ENCODE data around the gene GNAI1.

GNAI1 gene

GRCh38 chr7:80106498-80107113 is 28.0 kb upstream of the GNAI1 start:
- POLR2A ChIA-PET: no interaction called here
- no peak for DNase-seq (ENCODE audit: low read depth, low spot score)
- TF ChIP-seq, protein P1, sequence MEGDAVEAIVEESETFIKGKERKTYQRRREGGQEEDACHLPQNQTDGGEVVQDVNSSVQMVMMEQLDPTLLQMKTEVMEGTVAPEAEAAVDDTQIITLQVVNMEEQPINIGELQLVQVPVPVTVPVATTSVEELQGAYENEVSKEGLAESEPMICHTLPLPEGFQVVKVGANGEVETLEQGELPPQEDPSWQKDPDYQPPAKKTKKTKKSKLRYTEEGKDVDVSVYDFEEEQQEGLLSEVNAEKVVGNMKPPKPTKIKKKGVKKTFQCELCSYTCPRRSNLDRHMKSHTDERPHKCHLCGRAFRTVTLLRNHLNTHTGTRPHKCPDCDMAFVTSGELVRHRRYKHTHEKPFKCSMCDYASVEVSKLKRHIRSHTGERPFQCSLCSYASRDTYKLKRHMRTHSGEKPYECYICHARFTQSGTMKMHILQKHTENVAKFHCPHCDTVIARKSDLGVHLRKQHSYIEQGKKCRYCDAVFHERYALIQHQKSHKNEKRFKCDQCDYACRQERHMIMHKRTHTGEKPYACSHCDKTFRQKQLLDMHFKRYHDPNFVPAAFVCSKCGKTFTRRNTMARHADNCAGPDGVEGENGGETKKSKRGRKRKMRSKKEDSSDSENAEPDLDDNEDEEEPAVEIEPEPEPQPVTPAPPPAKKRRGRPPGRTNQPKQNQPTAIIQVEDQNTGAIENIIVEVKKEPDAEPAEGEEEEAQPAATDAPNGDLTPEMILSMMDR (IDR thresholded peaks at IDR 0.05; ENCODE audit: insufficient read depth, low read length, missing control alignments): no peak
- H3K4me3 ChIP-seq (ENCODE audit: low read depth, low read length): no peak overlapping the region
- CTCF ChIA-PET: interaction anchor here (1.0 to 2.9 kb wide), 2 partner anchors 10 to 26 kb away, joined by 3 to 24 read pairs; no protein-coding TSS in a partner anchor

DNA sequence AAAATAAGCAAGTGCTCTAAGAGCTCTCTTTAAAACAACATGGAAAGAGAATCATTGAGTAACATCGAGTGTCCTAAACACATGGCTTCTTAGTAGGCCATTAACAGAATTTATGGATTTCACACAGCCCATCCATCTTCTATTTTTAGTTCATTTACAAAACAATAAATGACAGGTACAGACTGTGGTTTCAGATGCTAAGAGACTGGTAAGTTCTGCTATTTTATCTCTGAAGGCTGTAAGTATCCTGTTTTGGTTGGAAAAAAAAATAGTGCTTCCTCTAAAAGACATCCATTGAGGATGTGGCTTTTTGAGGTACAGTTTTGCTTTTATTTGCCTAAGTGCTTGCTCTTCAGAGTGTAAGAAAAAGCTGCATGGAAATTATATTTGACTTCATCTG is 27.4 kb upstream of the GNAI1 start:
- POLR2A ChIA-PET: no interaction called here
- CTCF ChIA-PET: interaction anchor here (0.8 to 2.9 kb wide), 4 partner anchors 11 to 65 kb away, joined by 3 to 24 read pairs (median 4); no protein-coding TSS in a partner anchor
- TF ChIP-seq, protein P1 (IDR thresholded peaks at IDR 0.05; ENCODE audit: insufficient read depth, low read length, missing control alignments): no peak
- no peak overlapping the region for H3K4me3 ChIP-seq (ENCODE audit: low read depth, low read length)
- no peak for DNase-seq (ENCODE audit: low read depth, low spot score)

DNA sequence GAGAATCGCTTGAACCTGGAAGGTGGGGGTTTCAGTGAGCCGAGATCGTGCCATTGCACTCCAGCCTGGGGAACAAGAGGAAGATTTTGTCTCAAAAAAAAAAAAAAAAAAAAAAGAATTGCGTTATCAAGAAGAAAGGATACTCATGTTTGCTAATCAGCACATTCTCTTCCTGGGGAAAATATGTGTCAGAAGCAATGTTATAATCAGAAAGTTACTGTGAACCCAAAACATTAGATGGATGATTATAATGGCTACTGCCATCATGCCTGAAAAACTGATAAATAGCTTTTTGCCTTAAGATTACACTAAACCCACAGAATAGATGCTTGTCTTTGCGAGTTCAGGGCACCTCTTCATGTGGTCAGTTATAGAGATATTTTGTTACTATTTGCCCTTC is 24.3 kb upstream of the GNAI1 start:
- POLR2A ChIA-PET: no interaction called here
- no peak for DNase-seq (ENCODE audit: low read depth, low spot score)
- CTCF ChIA-PET: interaction anchor here (1.2 to 1.8 kb wide), 2 partner anchors 14 to 22 kb away, joined by 3 to 5 read pairs; no protein-coding TSS in a partner anchor
- TF ChIP-seq, protein P1 (IDR thresholded peaks at IDR 0.05; ENCODE audit: insufficient read depth, low read length, missing control alignments): no peak
- H3K4me3 ChIP-seq (ENCODE audit: low read depth, low read length): no peak overlapping the region

- DNase-seq (ENCODE audit: low read depth, low spot score): no peak
- ChIA-PET POLR2A (no interaction called here), CTCF (interaction anchor here (1.2 to 2.2 kb wide), 3 partner anchors 18 to 278 kb away, joined by 4 to 12 read pairs (median 4); no protein-coding TSS in a partner anchor)
- H3K4me3 ChIP-seq (ENCODE audit: low read depth, low read length): no peak overlapping the region
- TF ChIP-seq, protein P1 (IDR thresholded peaks at IDR 0.05; ENCODE audit: insufficient read depth, low read length, missing control alignments): no peak
Observed at GRCh38 chr7:80114159-80114558, 20.5 kb upstream of the GNAI1 start.

DNA sequence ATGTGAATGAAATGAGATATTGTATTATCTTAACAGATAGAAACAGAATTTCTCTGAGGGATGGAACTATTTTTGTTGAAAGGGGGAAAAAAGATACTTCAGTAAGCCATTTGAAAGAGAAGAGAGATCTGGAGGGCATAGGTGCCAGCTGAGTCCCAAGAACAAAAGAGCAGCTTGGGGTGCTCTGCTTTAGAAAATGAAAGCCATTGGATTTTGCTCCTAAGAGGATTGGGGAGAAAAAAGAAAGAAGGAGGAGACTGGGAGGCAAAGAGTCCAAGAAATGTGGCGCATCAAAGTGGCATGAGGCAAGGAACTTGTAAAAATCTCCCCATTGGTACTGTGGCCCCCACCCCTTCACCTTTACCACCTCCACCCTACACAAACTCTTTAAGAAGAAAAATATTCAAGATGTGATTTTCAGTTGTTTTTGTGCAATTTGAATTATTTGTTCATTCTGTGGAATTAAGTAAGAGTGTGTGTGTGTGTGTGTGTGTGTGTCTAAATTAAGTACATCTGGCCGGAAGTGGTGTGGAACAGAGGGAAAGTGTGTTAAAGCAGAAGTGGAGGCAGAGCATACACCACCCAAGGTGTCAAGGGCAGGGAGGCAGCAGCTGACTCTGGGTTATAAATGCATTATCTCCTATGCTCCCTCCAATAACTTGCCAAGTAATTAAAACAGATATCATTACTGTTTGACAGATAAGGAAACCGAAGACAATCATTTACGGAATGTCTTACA is 9.9 kb upstream of the GNAI1 start:
- TF ChIP-seq, protein P1 (IDR thresholded peaks at IDR 0.05; ENCODE audit: insufficient read depth, low read length, missing control alignments): no peak
- CTCF ChIA-PET: no interaction called here
- POLR2A ChIA-PET: no interaction called here
- H3K4me3 ChIP-seq (ENCODE audit: low read depth, low read length): no peak overlapping the region
- DNase-seq (ENCODE audit: low read depth, low spot score): no peak

DNA sequence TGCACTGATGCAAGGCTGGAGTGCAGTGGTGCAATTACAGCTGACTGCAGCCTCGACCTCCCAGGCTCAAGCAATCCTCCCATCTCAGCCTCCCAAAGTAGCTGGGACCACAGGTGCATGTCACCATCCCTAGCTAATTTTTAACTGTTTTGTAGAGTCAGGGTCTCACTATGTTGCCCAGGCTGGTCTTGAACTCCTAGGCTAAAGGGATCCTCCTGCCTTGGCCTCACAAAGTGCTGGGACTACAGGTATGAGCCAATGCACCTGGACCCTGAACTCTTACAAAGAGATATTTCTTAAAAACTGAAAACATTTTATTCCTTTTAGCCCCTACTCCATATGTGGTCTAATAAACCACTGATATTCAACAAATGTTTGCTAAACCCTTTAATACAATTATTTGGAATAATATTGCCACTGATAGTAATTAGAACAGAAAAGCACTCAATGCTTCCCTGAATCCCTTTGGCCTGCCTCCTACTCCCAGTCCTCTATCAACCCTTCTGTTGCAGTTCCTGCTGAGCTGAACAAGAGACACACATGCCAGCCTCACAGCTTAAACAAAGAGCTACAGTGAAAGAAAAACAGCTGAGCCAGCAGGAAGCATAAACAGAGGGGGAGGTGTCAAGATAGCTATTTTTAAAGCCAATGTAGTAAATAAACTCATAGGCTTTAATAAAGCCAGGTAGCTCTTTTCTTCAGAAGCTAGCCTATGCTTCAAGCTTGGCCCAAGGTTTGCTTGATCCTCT is 7.0 kb upstream of the GNAI1 start:
- H3K4me3 ChIP-seq (ENCODE audit: low read depth, low read length): no peak overlapping the region
- TF ChIP-seq, protein P1 (IDR thresholded peaks at IDR 0.05; ENCODE audit: insufficient read depth, low read length, missing control alignments): no peak
- ChIA-PET POLR2A (no interaction called here), CTCF (interaction anchor here (1.1 kb wide), 1 partner anchor 31 kb away, joined by 4 read pairs; no protein-coding TSS in a partner anchor)
- no peak for DNase-seq (ENCODE audit: low read depth, low spot score)

All from AG04449 (cell line).